HG02870 (cell line): ENCODE measurements around the gene GRIN2D.

ENCODE experiments used
- ATAC-seq: cut with Tn5 transposase; IDR thresholded peaks from one replicate; pipeline ENCODE4 v1.9.1; 2021; ENCODE audit warnings: mild to moderate bottlenecking, moderate library complexity; ENCODE audit not compliant: unreplicated experiment

The GRIN2D gene

GRCh38 chr19:48397263-48398101 is 4.0 kb downstream of the GRIN2D start:
- no peak for ATAC-seq

- ATAC-seq = no peak
Observed at GRCh38 chr19:48398102-48398374, 4.6 kb downstream of the GRIN2D start.

GRCh38 chr19:48398375-48399235 is 5.1 kb downstream of the GRIN2D start:
- ATAC-seq = peak; percentile 51

- ATAC-seq = no peak
Observed at GRCh38 chr19:48400018-48400742, 6.7 kb downstream of the GRIN2D start.

- ATAC-seq = no peak
Observed at GRCh38 chr19:48401287-48401686, 7.8 kb downstream of the GRIN2D start.

- ATAC-seq = no peak
Observed at GRCh38 chr19:48403606-48404005, 10.1 kb downstream of the GRIN2D start.

- ATAC-seq = no peak
Observed at GRCh38 chr19:48405010-48405659, 11.7 kb downstream of the GRIN2D start.

GRCh38 chr19:48405850-48406249 is 12.4 kb downstream of the GRIN2D start:
- ATAC-seq = no peak

GRCh38 chr19:48413879-48414587 is 20.6 kb downstream of the GRIN2D start:
- ATAC-seq = no peak

- no peak for ATAC-seq
Observed at GRCh38 chr19:48415395-48415794, 21.9 kb downstream of the GRIN2D start.

GRCh38 chr19:48415806-48416221 is 22.3 kb downstream of the GRIN2D start:
- no peak for ATAC-seq

- no peak for ATAC-seq
Observed at GRCh38 chr19:48417421-48417820, 24.0 kb downstream of the GRIN2D start.

- ATAC-seq = no peak
Observed at GRCh38 chr19:48418317-48419064, 25.0 kb downstream of the GRIN2D start.

- ATAC-seq = peak; percentile 67
Observed at GRCh38 chr19:48419158-48419920, 25.9 kb downstream of the GRIN2D start.

GRCh38 chr19:48421548-48421947 is 28.1 kb downstream of the GRIN2D start:
- ATAC-seq = no peak

GRCh38 chr19:48424694-48425219 is 31.3 kb downstream of the GRIN2D start:
- no peak for ATAC-seq

- no peak for ATAC-seq
Observed at GRCh38 chr19:48428670-48429069, 35.2 kb downstream of the GRIN2D start.

- no peak for ATAC-seq
Observed at GRCh38 chr19:48433337-48433736, 39.9 kb downstream of the GRIN2D start.

GRCh38 chr19:48436586-48436985 is 43.1 kb downstream of the GRIN2D start:
- no peak for ATAC-seq
